GM20000 (cell line): Measurements from ENCODE around the gene CAMKMT.
A peak's percentile ranks its signal among the peaks of the same experiment; 100 is the strongest.

ENCODE experiments used
- DNase-seq: peaks from one replicate; pipeline ENCODE4 v3.0.0; 2012; ENCODE audit warnings: low spot score
- TF ChIP-seq, protein P1 (sequence below): IDR thresholded peaks from 2 replicates; pipeline ENCODE4 v1.5.1; 2012; ENCODE audit warnings: mild to moderate bottlenecking, control low read depth; ENCODE audit errors: extremely low read depth, missing control alignments

The CAMKMT gene

DNA sequence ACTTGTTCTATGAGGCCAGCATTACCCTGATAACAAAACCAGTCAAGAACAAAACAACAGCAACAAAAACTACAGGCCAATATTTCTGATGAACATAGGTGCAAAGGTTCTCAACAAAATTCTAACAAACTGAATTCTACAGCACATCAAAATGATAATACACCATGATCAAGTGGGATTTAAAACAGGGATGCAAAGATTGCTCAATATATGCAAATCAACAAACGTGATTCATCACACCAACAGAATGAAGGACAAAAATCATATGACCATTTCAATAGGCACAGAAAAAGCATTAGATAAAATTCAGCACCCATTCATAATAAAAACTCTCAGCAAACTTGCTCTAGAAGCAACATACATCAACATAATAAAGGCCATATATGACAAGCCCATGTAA is 173.6 kb downstream of the CAMKMT start:
- no peak for DNase-seq

DNA sequence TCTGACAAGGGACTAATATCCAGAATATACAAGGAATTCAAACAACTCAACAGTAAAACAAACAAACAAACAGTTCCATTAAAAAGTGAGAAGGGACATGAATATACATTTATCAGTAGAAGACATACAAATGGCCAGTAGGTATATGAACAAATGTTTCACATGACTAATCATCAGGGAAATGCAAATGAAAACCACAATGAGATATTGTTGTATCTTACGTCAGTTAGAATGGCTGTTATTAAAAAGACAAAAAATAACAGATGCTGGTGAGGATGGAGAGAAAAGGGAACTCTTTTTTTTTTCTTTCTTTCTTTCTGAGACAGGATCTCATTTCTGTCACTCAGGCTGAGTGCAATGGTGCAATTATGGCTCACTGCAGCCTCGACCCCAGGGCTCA is 175.5 kb downstream of the CAMKMT start:
- TF ChIP-seq, protein P1, sequence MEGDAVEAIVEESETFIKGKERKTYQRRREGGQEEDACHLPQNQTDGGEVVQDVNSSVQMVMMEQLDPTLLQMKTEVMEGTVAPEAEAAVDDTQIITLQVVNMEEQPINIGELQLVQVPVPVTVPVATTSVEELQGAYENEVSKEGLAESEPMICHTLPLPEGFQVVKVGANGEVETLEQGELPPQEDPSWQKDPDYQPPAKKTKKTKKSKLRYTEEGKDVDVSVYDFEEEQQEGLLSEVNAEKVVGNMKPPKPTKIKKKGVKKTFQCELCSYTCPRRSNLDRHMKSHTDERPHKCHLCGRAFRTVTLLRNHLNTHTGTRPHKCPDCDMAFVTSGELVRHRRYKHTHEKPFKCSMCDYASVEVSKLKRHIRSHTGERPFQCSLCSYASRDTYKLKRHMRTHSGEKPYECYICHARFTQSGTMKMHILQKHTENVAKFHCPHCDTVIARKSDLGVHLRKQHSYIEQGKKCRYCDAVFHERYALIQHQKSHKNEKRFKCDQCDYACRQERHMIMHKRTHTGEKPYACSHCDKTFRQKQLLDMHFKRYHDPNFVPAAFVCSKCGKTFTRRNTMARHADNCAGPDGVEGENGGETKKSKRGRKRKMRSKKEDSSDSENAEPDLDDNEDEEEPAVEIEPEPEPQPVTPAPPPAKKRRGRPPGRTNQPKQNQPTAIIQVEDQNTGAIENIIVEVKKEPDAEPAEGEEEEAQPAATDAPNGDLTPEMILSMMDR, result no peak
- DNase-seq, result no peak

More for the DNA sequence above, 173.6 kb downstream of the CAMKMT start:
- TF ChIP-seq, protein P1, result no peak

DNA sequence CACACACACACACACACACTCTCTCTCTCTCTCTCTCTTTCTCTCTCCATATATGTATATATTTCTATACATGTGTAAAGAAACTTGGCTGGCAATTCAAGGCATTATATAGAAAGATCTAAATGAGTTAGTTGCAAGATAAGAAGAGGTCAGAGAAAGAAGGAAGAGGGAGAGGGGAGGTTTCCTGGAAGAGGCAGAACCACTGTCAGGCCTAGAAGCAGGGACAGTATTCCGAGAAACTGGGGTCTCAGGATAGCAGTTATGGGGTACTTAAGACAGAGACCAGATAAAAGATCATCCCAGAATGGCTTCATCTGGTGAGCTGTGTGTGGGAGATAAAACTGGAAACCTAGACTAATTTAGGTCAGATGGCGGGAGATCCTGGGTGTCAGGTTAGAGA is 180.8 kb downstream of the CAMKMT start:
- DNase-seq, result no peak
- TF ChIP-seq, protein P1, result no peak

DNA sequence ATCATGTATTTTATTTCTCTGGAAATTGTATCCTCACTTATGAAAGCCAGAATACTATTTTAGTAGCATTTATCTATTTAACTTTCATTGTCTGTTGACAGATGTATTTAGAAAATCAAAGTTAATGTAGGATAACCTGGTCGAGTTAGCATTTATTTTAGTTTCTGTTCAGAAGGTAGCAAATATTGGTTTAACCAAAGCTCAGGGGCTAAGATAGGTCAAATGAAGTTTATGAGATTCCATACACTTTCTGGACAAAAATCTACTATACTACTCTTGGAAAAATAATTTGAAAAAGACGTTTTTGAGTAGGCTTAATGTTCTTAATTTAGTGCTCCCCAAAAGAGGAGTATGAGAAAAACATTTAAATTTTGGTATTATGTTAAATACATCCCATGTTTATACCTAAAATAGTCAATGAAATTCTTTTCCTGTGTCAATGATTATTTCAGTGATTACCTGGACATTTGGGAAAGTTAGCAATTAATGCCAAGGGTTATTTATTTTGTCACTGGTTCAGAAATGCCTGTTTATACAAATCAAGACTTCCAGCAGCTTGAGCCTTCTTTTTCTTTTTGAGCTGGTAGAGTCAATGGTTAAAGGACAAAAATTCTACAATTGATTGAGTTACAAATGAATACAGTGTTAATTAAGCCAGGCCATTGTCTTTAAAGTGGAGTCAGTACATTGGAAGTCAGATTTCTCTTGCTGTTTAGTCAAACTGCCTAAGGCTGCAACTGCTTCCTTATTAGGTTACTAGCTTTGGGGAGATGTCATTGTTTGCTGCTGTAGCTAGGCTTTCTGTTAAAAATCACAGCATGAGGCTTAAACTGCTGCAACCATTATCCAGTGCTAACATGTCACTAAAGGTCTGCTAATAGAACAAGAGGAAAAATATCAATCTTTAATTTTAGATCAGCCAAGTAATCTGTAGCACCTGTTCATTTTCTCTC is 182.3 kb downstream of the CAMKMT start:
- no peak for DNase-seq
- TF ChIP-seq, protein P1, result no peak

DNA sequence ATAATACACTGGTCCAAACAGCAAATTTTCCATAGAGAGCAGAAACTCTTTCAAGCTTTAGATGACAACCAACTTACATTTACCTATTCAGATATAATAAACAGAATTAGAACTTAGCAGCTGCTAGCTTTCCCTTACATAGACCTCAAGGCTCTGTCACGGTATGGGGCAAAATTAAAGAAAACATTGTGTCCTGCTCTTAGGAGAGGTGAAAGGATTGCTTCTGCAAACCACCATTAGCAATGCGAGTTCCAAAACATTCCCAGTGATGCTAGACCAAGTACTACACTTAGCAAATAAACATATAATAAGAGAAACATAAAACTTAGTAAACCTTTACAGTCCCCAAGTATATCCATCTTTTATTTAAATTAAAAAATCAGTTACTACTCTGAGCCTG is 183.3 kb downstream of the CAMKMT start:
- TF ChIP-seq, protein P1, result no peak
- DNase-seq, result no peak

DNA sequence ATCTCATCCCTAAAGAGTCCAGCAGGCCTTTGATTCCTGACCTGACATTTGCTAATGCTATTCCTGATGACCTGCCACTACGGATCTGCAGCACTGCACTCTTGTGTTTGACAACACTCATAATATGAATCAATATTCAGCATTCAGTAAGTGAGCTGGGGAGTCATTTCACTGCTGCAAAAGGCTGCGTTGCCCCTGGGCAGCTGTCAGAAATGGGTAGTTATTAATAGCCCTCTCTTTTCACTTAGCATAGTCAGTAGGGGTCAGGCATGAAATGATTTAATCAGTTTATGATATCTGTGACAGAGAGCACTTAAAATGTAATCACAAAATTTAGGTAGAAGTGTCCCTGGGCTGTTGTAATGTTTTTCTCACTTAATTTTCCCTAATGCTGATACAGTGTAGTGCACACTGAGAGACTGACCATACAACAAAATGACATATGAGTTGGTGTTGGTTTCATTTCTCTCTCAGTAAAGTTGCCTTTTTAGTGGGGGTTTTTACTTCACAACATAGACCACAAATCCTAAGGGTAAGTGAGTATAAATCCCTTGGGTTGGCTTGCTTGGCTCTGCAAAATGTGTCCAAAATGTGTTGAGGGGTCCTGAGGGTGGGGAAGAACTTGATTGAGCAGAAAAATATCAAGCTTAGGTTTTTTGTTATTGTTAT is 184.8 kb downstream of the CAMKMT start:
- peak; percentile 21 for DNase-seq
- TF ChIP-seq, protein P1, result no peak

DNA sequence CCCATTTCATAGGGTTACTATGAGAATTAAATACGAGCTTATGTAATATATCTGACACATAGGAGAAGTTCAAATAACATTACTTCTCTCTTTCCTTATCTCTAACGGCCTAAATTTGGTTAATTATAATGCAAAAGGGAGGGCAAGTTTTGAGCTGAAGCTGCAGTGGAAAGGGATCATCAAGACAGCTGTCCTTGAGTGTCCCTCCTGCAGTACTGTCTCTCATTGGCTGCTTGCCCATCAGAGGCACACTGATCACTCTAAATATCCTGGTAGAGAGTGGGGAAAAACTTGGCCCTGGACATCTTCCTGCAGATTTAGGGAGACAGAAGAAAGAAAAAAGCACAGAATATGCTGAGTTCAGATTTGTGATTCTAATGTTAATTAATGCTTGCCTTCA is 186.0 kb downstream of the CAMKMT start:
- TF ChIP-seq, protein P1, result no peak
- no peak for DNase-seq
